ENCODE results near the gene ARSB.
"Not testable (repeated sequence)": the region's sequence is repeated elsewhere in the genome, so short reads cannot be mapped to it uniquely, and the experiment has no call there.

Gene ARSB

DNA sequence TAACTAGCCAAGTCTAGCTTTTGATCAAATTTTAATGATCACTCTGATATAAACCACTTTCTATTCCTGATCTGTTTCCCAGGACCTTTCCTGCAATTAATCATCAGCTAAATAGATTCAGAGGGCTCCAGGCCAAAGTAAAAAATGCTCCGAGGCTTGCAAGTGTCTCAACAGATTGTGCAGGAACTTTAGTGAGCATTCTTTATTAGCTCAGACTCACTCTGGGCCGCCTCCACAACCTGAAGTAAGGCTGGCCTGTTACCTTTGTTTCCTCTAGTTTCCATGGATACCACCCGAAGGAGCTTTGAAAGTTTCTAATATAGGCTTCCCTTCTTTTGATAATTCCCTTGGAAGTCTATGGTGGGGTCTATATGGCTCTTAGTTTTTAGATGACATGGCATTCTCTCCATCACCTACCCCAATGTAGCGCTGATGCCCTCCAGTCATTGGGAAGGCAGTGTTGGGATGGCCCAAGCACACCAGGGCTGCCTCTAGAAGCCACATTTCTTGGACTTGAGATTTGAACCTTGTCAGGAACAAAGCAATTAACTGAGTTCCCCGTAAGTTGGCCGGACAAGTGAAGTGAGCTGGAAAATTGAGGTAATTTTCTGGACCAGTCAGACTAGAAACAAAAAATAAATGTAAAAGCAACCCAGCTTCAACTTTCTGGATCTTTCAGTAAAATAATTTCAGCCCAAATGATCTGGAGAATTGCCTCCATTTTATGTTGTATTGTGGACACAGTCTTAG lies 238.9 kb downstream of the ARSB start:
- DNase-seq: no peak

DNA sequence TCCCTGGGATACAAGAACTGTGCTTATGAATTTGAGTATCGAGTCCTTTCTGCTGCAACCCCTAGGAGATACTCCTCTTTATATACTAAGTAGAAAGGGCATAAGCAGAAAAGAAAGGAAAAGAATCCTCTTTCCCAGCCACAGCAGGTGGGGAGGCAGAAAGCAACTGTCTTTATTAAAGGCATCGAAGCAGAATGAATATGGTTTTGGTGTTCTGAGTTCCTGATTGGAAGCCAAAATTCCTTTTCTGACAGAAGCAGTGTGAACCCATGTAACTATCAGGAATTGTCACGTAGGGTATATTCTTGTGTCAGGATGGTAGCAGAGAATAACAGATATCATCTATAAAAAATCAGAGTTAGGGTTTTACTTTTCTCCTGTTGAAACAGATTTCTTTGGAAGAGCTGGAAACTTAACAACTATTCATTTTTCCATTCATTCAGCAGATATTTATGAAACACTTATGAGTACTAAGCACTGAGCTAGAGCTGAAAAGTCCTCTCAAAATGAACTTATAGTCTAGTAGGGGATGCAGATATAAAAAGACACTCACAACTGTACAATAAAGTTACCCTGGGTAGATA lies 240.1 kb downstream of the ARSB start:
- no peak for DNase-seq

DNA sequence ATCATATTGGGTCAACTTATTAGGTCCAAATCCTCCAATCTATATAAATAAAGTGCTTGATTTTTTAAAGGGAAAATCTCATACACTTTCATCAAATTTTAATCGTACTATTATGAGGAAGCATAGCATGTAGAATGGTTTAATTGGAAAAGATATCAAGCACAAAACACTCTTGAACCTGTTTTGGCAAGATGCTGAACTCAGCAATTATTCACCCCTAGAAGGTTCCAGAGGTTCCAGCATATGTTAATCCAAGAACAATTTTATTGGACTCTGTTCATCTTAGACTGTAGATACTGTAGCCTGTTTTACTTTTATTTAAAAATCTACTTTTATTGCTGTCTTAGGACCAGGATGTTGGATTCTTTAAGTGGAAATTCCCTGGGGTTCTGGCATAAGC lies 244.1 kb downstream of the ARSB start:
- no peak for DNase-seq

DNA sequence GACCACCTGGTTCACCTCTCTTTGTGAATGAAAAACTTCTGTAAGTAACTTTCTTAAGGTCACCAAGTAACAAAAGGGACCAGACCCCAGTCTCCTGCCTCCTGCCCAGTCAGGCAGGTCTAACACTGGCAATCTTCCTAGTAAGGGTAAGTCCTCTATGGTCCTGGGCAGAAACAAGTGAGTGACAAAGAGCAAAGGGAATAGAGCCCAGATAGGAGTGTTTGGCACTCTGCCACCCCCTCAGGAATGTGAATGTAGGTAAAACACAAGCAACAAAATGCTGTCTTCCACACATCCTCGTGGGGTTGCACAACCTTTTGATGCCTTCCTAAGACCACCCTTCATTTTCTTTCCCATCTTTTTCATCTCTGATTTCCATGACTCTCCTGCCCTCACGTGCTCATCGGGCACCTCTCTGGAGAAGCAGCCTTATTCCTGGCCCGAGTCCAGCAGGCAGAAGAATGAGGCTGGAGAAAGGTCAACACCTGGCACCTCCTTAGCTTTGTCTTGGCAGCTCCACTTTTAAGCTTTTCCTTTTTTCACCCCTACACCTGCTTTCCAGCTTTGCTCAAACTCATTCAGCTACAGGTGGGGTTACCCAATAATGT lies 246.3 kb downstream of the ARSB start:
- DNase-seq: peak; percentile 1

DNA sequence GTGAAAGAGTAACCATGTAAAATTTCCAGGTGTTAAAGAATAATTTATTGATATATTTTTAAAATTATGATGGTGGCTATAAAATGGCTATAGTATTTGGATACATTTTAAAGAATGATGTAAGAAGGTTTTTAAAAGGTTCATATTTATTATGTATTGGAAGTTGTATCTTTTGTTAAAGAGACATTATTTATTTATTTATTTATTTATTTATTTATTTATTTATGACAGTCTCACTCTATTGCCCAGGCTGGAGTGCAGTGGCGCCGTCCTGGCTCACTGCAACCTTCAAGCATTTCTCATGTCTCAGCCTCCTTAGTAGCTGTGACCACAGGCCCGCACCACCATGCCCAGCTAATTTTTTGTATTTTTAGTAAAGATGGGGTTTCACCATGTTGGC lies 247.0 kb downstream of the ARSB start:
- no peak for DNase-seq

DNA sequence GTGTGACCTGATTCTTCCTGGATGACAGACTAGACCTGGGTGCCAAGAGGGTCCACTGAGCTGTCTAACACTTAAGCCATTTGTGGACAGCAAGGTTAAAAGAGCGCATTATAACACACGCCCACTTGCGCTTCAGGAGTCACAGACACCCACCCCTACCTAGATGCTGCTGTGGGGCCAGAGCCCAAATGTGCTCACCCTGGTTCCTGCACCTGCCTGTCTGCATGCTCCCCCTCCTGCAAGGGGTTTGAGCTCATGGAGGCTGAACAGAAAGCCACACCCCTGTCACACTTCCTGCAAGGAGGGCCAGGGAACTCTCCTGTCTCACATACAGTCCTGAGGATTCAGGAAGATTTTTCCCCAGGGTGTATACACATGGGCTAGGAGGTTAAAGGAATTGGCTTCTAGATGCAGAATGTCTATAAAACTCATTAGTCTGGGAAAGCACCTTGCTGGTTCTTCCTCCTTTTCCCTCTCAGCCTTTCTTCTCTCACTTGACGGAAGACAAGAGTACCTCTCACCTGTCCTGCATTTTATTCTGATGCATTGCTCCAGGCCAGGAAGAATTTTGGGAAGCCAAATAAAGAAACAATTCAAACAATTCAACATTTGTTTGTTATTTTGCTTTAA lies 249.2 kb downstream of the ARSB start:
- DNase-seq: no peak

DNA sequence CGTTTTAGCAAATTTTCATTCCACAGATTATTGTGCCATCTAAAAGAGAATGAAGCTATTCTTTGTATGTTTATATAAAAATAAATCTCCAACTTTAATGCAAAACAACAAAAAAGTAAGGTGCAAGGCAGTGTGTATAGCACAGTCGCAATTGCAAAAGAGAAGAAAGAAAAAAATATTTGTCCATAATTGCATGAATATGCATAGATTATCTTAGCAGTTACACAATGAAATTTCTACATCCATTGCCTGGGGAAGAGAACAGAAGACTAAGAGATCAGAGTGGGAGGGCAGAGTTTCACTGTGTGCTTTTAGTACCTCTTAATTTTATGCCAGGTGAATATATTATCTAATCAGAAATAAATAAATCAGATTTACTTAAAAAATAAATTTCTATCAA lies 250.2 kb downstream of the ARSB start:
- DNase-seq: no peak

DNA sequence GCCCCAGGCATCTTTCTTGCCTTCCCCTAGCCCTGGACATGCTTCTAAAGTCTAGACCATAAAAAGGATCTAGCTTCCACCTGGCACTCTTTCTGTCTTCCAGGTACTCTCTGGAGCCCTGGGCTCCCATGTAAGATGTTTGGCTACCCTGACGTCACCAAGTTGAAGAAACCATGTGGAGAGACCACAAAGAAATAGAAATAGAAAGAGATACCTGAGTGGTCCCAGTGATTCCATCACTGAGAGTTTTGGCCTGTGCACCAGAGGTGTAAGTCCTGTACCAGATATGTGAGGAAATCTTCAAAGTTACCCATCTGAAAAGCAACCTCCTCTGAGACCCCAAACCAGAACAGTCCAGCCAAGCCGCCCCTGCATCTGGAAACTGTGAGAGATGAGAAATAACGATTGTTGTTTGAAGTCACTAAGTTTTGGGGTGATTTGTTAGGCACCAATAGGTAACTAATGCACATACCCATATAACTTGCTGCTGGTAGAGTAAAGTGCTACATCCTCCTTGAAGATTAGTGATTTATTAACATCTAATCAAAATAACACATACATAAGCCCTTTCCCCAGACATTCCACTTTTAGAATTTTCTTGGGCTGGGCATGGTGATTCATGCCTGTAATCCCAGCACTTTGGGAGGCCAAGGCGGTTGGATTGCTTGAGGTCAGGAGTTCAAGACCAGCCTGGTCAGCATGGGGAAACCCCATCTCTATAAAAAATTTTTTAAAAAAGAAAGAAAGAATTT lies 250.8 kb downstream of the ARSB start:
- DNase-seq: no peak

DNA sequence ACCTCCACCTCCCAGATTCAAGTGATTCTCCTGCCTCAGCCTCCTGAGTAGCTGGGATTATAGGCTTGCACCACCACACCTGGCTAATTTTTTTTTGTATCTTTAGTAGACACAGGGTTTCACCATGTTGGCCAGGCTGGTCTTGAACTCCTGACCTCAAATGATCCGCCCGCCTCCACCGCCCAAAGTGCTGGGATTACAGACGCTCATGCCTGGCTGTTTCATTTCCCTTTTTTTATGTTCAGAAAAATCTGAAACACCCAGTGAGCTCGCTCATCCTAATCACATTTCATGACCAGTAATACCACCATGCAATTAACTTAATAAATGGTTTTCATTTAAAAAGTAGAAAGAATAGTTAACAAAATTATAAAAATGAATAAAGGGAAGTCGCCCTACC lies 252.4 kb downstream of the ARSB start:
- DNase-seq: not testable (repeated sequence)

DNA sequence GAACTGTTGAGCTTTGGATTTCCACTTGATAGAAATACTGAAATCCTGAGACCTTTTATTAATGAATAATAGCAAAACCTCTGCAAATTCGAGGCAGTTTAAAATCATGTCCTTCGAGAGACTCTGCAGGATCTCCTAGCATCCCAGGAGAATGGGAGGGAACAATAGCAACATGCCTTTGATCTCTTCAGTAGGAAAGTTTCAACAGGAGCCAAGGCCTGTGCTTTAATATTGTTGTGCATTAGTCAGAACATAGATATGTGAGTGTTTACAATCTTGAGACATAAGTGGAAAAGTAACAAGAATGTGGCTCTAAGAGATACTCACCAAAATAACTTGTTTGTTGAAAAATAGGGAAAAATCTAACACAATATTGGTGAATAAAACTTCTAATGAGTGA lies 253.2 kb downstream of the ARSB start:
- DNase-seq: no peak

DNA sequence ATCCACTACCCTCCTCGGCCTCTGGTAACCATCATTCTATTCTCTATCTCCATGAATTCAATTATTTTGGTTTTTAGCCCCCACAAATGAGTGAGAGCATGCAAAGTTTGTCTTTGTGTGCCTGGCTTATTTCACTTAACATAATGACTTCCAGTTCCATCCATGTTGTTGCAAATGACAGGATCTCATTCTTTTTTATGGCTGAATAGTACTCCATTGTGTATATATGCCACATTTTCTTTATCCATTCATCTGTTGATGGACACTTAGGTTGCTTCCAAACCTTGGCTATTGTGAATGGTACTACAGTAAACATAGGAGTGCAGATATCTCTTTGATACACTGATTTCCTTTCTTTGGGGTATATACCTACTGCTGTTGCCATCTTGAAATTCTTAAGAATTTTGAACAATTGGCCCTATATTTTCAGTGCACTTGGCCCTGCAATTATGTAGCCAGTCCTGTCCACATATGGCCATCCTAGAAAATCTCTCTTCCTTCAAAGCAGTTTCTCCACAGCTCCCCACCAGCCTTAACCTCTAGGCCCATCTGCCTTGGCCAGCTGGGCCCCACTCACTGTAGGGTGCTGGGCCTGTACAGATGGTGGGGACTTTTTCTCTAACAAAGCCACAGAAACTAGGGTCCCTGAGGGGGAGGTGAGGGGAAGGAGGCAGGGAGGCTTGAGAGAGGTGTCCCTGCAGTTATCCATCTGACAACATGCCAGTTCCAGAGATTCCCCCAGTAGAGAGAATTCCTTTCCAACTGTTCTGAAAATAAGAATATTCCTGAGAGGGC lies 254.6 kb downstream of the ARSB start:
- no peak for DNase-seq

DNA sequence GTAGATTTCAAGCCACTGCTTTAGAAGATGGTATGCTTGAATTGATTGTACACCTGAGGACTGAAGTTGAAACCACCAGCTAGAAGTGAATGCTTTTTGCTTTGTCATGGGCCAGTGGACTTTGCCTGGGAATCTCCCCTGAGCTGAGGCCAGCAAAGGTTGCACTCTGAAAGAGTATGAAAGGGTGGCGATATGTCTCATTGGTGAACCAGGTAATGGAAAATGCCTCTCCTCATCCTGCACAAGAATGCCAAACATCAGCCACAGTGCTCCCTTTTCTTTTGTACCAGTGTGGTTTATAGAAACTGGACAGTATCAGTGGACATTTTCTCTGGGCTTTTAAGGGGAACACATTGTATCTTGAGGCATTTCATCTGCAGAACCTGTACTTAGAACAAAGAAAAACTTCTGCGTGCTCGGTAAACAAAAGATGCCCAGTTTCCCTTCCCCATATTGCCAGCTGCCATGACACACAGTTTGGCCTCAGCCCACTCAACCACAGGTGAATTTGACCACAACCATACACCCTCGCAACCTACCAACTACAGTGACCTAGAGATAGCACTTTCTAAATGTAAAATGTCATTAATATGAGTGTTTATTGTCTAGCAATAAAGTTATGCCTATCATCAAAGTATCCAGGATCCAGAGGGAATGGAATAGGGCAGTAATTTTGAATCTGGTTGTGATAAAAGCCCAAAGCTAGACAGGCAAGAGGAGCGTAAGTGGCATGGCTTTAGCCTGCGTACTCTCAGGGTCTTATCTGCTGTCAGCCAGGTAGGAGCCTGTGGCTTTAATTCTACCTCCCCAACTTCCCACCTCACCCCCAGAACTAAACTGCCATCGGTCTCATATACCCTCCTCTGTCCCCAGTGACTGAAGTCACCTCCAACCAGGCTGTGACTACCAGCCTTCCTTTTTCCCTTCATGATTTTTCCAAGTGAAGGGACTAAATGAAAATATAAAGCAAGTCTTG lies 257.0 kb downstream of the ARSB start:
- no peak for DNase-seq

Measured in NCI-H1105 treated with DMSO at 0.1 percent for 48 hours (cell line).